ENCODE results near the gene MBTD1.
"Not testable (repeated sequence)": the region's sequence is repeated elsewhere in the genome, so short reads cannot be mapped to it uniquely, and the experiment has no call there.

Gene MBTD1

GRCh38 chr17:51259564-51260236 lies at the start of gene MBTD1:
MBTD1 (minus strand) TSS chr17:51260049; CDS start chr17:51225161, 34,888 bp downstream.
- DNase-seq (ENCODE audit: low read depth in 2 of 2, low spot score in 1 of 2) = peak; percentile 85 to 89

GRCh38 chr17:51305182-51305581 lies 45.3 kb upstream of the MBTD1 start:
- no peak for DNase-seq (ENCODE audit: low read depth in 2 of 2, low spot score in 1 of 2)

- no peak for DNase-seq (ENCODE audit: low read depth in 2 of 2, low spot score in 1 of 2)
Measured at GRCh38 chr17:51299859-51300258, 40.0 kb upstream of the MBTD1 start.

GRCh38 chr17:51298508-51299371 lies 38.9 kb upstream of the MBTD1 start:
- no peak for DNase-seq (ENCODE audit: low read depth in 2 of 2, low spot score in 1 of 2)

GRCh38 chr17:51294338-51294737 lies 34.5 kb upstream of the MBTD1 start:
- not testable (repeated sequence) for DNase-seq (ENCODE audit: low read depth in 2 of 2, low spot score in 1 of 2)

GRCh38 chr17:51289696-51290111 lies 29.9 kb upstream of the MBTD1 start:
- no peak for DNase-seq (ENCODE audit: low read depth in 2 of 2, low spot score in 1 of 2)

- DNase-seq (ENCODE audit: low read depth in 2 of 2, low spot score in 1 of 2) = no peak
Measured at GRCh38 chr17:51287412-51287811, 27.6 kb upstream of the MBTD1 start.

- DNase-seq (ENCODE audit: low read depth in 2 of 2, low spot score in 1 of 2) = no peak
Measured at GRCh38 chr17:51279183-51279582, 19.3 kb upstream of the MBTD1 start.

- DNase-seq (ENCODE audit: low read depth in 2 of 2, low spot score in 1 of 2) = no peak
Measured at GRCh38 chr17:51275381-51275780, 15.5 kb upstream of the MBTD1 start.

GRCh38 chr17:51272812-51273211 lies 13.0 kb upstream of the MBTD1 start:
- no peak for DNase-seq (ENCODE audit: low read depth in 2 of 2, low spot score in 1 of 2)

GRCh38 chr17:51270636-51271035 lies 10.8 kb upstream of the MBTD1 start:
- DNase-seq (ENCODE audit: low read depth in 2 of 2, low spot score in 1 of 2) = no peak

GRCh38 chr17:51269991-51270390 lies 10.1 kb upstream of the MBTD1 start:
- DNase-seq (ENCODE audit: low read depth in 2 of 2, low spot score in 1 of 2) = no peak

GRCh38 chr17:51264466-51264865 lies 4.6 kb upstream of the MBTD1 start:
- DNase-seq (ENCODE audit: low read depth in 2 of 2, low spot score in 1 of 2) = not testable (repeated sequence)

GRCh38 chr17:51263006-51263405 lies 3.2 kb upstream of the MBTD1 start:
- DNase-seq (ENCODE audit: low read depth in 2 of 2, low spot score in 1 of 2) = no peak

- no peak for DNase-seq (ENCODE audit: low read depth in 2 of 2, low spot score in 1 of 2)
Measured at GRCh38 chr17:51261024-51261963, 1.4 kb upstream of the MBTD1 start.

GRCh38 chr17:51260237-51261023 lies 581 bp upstream of the MBTD1 start, which contains the start of gene UTP18:
UTP18 (plus strand) TSS chr17:51260546; CDS start chr17:51260585, 39 bp downstream.
- DNase-seq (ENCODE audit: low read depth in 2 of 2, low spot score in 1 of 2) = peak; percentile 89 to 95

GRCh38 chr17:51258756-51259563 lies 889 bp downstream of the MBTD1 start:
- peak in 1 of 2 donors; percentile 2 for DNase-seq (ENCODE audit: low read depth in 2 of 2, low spot score in 1 of 2)

GRCh38 chr17:51257150-51258081 lies 2.4 kb downstream of the MBTD1 start:
- no peak for DNase-seq (ENCODE audit: low read depth in 2 of 2, low spot score in 1 of 2)
